AG08396 (cell line): ENCODE results near the gene RPS3.

ENCODE experiments used
- DNase-seq: peaks from one replicate; pipeline ENCODE4 v3.0.0; 2012; ENCODE audit warnings: low spot score, mixed read lengths

RPS3 gene

DNA sequence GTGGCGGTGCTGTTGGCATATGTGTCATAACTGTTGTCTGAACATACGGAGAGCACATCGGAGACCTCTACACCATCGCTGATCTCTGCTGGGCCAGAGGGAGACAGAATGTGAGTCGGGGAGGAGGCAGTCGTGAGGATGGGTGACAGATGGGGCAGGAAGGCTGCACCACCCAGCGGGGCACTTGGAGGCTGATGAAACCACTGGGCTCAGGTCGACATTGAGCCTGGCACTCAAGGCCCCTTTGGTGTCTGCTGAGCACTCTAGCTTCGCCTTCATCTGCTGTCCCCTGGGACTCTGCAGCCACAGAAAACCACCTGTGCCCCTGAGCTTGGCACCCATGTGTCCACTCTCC, 36.2 kb downstream of the RPS3 start:
- DNase-seq: no peak

- no peak for DNase-seq
Observed at GRCh38 chr11:75436806-75437205, 37.5 kb downstream of the RPS3 start.

GRCh38 chr11:75437966-75438659, 38.8 kb downstream of the RPS3 start:
- DNase-seq: no peak

GRCh38 chr11:75439026-75439425, 39.7 kb downstream of the RPS3 start:
- DNase-seq: no peak

DNA sequence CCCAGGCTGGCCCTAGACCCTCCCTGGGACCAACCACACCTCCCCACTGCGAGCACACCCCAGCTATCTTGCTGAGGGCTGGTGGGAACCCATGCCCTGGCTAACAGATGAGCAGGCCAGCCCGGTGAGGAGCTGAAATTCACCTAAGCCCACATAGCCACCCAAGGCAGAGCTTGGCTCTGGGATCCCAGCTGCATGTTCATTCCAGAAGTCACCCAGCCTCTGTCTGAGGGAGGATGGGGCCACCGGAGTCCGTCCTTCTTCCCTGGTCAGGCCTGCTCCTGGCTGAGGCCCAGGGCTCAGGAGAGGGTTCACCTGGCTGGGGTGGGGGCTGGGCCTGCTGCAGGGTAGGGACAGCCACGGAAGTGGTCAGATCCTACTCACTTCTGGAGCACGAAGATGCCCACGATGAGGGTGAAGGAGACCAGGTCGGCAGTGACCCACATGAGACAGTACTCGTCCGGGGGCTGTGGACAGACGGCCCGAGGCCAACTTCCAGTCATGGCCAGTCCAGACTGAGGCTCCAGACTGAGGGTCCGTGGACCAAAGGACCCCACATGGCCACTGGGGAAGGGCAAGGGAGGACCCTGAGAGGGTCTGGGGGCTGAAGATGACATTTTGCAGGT, 40.3 kb downstream of the RPS3 start:
- DNase-seq: no peak

- DNase-seq: no peak
Observed at GRCh38 chr11:75440960-75441803, 41.9 kb downstream of the RPS3 start.

- DNase-seq: no peak
Observed at GRCh38 chr11:75441804-75442132, 42.5 kb downstream of the RPS3 start.

GRCh38 chr11:75442161-75442885, 43.0 kb downstream of the RPS3 start:
- no peak for DNase-seq

DNA sequence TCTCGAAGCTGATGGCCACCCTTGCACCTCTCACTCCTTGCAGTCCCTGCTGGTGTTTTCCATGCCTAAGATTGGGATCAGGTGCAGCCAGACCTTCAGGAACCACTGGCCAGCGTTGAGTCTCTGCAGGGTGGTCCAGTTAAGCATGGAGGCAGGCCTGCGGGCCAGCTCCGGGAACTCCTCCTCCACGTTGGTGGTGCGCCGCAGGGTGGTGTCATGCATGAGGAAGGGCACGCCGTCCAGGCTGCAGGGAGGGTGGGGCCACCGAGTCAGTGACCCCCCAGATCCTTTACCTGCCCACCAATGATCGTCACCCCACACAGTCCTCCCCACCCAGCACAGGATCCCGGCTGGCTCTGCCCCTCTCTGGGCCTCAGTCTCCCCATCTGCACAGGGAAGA, 43.7 kb downstream of the RPS3 start:
- no peak for DNase-seq

GRCh38 chr11:75445315-75445953, 46.1 kb downstream of the RPS3 start:
- peak; percentile 77 for DNase-seq

- DNase-seq: no peak
Observed at GRCh38 chr11:75447415-75447814, 48.1 kb downstream of the RPS3 start.

GRCh38 chr11:75449271-75449670, 50.0 kb downstream of the RPS3 start:
- DNase-seq: no peak

DNA sequence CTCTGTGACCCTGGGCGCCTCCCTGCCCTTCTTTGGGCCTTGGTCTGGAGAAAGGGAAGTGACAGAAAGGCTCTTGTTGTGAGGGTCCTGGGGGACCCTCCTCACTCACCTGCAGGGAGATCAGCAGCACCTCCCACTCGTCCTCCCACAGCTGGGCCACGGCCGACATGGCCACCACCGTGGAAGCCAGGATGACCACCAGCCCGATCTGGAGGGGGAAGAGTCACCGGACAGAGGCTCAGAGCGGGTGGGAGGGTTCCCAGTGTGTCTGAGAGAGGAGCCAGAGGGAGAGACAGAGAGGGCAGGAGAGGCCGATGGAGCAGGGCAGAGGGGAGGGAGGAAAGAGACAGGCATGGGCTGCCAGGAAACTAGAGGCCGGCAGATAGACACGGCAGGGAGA, 50.5 kb downstream of the RPS3 start:
- DNase-seq: no peak

DNA sequence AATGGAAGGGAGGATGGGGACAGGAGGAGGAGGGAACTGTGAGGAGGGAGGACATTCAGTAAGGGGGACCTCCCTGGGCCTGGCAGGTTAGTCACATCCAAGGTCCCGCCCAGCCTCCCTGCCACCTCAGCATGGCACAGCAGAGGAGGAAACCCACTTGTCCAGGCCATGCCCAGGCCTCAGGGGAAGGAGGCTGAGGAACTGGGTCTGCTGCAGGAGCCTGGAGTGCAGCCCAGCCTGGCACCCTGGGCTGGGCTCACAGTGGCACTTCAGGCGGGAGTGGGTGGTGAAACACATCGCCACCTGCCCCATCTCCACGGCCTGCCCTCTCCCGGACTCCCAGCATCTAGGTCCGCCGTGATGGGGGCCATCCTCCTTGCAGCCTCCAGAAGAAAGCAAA, 50.9 kb downstream of the RPS3 start:
- DNase-seq: no peak

DNA sequence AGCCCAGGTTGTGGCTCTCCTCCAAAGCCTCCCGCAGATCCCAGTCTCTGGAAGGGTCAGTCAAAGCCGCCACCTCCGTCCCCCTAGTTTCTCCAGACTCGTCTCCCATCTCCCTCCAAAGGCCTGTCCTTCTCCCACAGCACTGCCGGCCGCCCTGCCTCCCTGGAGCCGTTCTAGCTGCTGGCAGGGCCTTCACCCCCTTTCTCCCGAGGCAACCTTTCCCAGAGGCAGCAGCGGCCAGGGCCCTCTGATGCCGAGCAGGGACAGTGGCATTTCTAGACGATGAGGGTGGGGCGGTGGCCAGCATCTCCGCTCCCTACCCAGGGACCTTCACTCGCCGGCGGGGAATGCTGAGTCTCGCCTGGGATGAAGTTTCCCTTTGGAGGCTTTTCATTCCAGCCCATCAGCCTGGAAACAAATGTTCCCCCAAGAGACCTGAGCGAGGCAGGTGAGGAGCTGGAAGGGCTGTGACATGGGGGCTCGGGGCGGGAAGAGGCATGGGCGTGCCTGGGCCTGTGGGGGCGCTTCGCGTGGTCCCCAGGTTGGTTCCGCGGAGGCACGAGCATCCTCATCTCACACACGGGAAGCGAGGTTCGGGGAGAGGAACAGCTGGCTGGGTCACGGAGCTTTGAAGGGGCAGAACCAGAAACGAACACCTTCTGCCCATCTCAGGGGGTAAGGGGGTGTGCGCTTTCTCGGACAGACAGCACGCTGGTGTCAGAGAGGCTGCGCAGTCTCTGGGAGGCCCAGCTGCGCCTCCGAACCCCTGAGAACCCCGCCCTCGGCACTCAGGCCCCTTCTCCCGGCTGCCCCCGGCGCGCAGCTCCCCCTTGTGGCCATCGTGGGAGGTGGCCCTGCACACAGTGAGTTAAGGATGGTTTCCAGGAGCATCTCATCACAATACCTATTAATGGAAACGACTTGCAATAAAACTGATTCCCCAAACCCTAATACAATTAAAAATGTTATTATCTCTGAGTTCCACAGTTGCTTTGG, 51.8 kb downstream of the RPS3 start:
- no peak for DNase-seq

GRCh38 chr11:75453916-75454655, 54.8 kb downstream of the RPS3 start:
- DNase-seq: peak; percentile 84

DNA sequence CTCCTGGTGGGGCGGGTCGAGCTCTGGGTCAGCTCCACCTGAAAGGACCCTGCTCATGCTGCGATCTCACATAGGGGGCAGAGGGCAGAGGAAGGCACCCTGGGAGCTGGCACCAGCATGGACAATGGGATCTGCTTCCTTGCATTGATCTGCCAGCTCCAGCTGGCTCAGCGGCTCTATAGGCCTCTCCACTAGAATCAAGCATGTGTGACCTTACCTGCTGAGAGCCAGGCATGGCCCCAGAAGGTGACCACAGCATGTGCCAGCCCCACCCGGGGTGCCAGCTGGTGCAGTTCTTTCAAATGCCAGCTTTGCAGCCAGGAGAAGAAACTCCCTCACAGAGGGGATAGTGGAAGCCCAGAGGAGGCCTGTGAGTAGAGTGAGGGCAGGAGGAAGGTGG, 55.7 kb downstream of the RPS3 start:
- no peak for DNase-seq
